MV-4-11 (cell line): ENCODE results near the gene AADAT.
A peak's percentile ranks its signal among the peaks of the same experiment; 100 is the strongest.
"Not testable (repeated sequence)": the region's sequence is repeated elsewhere in the genome, so short reads cannot be mapped to it uniquely, and the experiment has no call there.

Experiments
- DNase-seq: peaks from one replicate; lab custom pipeline; 2025; lab: John Stamatoyannopoulos, UW

Gene AADAT

GRCh38 chr4:170089668-170090351, at the start of gene AADAT:
Gene AADAT (minus strand): TSS chr4:170089956. CDS start chr4:170089690, 266 bp downstream.
- no peak for DNase-seq

- DNase-seq: peak; percentile 43
Measured at GRCh38 chr4:170138580-170139194, 48.9 kb upstream of the AADAT start.

- no peak for DNase-seq
Measured at GRCh38 chr4:170137927-170138326, 48.2 kb upstream of the AADAT start.

- DNase-seq: no peak
Measured at GRCh38 chr4:170137466-170137865, 47.7 kb upstream of the AADAT start.

DNA sequence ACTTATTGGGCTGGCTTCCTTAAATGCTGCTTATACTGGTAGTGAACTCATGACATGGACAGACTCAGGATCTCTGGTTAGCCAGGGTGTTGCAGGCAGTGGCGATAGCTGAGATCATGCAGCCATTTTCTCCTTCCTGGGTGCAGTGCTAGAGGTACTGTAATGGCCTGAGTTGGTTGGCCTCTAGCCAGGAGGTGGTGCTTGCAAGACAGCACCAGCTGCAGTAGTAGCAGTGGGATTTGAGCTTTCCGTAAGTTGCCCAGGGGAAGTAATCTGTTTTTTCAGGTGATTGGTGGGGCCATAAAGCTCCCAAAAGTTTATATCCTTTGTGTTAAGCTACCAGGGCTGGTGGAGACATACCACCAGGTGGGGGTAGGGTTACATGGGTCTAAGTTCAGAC, 45.1 kb upstream of the AADAT start:
- DNase-seq: no peak

DNA sequence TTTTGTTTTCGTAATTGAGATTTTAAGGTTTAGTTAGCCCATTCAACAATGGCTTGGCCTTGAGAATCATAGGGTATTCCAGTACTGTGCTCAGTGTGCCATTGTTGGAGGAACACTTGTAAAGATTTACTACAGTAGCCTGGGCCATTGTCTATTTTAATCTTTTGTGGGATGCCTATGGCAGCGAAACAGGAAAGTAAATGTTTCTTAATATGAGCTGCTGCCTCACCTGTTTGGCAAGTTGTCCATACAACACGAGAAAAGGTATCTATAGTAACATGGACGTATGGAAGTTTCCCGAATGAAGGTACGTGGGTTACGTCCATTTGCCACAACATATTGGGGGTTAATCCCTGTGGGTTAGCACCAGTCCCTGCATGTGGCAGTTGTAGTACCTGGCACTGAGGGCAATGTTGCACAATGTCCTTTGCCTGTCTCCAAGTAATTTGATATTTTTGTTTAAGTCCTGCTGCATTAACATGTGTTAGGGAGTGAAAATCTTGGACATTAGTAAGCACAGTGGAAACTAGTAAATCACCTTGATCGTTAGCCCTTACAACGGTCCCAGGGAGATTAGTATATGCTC, 38.6 kb upstream of the AADAT start:
- DNase-seq: no peak

- DNase-seq: no peak
Measured at GRCh38 chr4:170127758-170128157, 38.0 kb upstream of the AADAT start.

GRCh38 chr4:170124406-170124805, 34.6 kb upstream of the AADAT start:
- no peak for DNase-seq

DNA sequence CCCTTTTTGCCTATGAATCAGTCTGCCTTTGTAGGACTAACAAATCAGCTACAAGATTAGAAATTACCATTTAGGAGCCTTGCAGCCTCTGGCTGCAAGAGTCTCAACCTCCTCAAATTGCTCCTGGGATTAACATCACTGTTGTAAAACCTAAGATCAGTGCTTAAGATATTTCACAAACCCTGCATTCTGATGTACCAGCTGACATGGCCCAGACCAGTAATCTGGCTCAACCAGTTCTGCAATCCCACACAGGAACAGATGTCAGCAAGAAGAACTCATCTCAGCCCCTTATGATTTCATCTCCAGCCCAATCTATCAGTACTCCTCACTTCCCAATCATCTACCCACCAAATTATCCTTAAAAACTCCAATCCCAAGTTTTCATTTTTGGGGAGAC, 32.5 kb upstream of the AADAT start:
- DNase-seq: no peak

- no peak for DNase-seq
Measured at GRCh38 chr4:170114636-170115035, 24.9 kb upstream of the AADAT start.

GRCh38 chr4:170114183-170114582, 24.4 kb upstream of the AADAT start:
- not testable (repeated sequence) for DNase-seq

GRCh38 chr4:170111546-170111945, 21.8 kb upstream of the AADAT start:
- no peak for DNase-seq

- DNase-seq: no peak
Measured at GRCh38 chr4:170111085-170111484, 21.3 kb upstream of the AADAT start.

DNA sequence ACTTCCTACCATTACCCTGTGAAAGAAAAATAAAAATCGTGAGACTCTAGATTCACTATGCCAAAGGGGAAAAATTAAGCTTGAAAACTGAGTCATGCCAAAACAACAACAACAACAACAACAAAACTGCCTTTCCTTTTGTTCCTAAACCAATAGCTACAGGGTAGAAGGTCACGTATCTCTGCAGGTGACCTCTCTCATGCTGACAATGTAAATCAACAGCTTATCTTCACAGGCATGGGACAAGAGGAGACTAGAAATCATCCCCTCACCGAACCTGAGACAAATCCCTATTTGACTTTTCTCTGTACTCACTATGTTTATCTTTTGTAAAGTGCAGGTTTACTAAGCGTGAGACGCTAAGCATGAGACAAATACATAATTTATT, 20.5 kb upstream of the AADAT start:
- no peak for DNase-seq

DNA sequence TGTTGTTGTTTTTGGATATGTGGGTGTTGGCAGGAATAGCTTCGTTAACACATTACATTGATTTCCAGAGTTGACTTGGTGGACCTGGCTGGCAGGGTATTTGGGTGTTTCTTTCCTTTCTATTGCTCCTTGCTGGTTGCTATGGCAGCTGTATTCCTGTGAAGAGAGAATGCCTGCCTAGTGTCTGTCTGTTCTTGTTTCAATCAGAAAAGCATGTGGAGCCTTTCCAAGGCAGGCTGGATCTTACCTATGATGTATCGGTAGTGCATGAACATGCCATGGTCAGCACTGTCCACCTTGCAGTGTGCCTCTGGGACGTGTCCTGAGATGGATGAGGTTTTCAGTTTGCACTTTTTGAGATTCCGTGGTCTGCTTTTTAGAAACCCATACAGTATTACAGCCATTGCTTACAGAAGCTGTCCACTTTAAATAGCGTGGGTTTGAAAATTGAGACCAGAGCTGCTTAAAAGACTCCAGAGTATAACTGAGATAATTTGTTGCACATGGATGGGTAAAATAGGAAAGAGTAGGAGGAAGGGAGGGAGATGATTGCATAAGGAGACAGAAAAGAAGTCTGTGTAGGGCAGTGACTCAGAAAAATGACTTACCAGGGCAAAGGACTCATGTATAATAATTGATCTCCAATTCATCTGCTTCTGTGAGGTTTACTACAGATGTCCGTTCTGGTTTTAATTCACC, 20.0 kb upstream of the AADAT start:
- no peak for DNase-seq

GRCh38 chr4:170106900-170107299, 17.1 kb upstream of the AADAT start:
- no peak for DNase-seq

- no peak for DNase-seq
Measured at GRCh38 chr4:170102426-170102825, 12.7 kb upstream of the AADAT start.

DNA sequence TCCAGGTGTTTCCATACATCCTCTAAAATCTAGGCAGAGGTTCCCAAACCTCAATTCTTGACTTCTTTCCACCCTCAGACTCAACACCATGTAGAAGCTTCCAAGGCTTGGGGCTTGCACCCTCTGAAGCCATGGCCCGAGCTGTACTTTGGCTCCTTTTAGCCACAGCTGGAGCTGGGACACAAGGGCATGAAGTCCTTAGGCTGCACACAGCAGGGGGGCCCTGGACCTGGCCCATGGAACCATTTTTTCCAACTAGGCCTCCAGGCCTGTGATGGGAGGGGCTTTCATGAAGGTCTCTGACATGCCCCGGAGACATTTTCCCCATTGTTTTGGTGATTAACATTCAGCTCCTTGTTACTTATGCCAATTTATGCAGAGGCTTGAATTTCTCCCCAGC, 8.4 kb upstream of the AADAT start:
- DNase-seq: not testable (repeated sequence)

DNA sequence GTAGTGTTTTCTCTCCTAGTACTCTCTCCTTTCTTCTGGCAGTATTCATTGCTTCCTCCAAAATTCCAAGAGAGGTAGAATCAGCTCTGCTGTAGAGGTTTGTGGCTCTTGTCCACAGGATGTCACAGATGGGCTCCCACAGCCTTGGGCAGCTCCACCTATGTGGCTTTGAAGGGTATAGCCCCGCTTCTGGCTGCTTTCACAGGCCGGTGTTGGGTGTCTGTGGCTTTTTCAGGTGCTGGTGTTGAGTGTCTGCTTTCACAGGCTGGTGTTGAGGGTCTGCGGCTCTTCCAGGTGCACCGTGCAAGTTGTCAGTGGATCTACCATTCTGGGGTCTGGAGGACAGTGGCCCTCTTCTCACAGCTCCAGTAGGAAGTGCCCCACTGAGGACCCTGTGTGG, 7.9 kb upstream of the AADAT start:
- no peak for DNase-seq

GRCh38 chr4:170093973-170094535, 4.3 kb upstream of the AADAT start:
- DNase-seq: no peak

DNA sequence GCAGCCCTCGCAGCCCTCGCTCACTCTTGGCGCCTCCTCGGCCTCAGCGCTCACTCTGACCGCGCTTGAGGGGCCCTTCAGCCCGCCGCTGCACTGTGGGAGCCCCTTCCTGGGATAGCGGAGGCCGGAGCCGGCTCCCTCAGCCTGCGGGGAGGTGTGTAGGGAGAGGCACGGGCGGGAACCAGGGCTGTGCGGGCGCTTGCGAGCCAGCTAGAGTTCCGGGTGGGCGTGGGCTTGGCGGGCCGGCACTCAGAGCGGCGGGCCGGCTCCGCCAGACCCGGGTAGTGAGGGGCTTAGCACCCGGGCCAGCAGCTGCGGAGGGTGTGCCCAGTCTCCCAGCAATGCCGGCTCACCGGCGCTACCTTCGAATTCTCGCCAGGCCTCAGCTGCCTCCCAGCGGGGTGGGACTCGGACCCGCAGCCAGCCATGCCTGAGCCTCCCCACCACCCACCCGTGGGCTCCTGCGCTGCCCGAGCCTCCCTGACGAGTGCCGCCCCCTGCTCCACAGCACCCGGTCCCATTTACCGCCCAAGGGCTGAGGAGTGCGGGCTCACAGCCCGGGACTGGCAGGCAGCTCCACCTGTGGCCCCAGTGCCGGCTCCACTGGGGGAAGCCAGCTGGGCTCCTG, 1.4 kb upstream of the AADAT start:
- no peak for DNase-seq
